ENCODE measurements around the gene CHRNA1.

GRCh38 chr2:174726212-174726611 lies 38.1 kb downstream of the CHRNA1 start:
- TF ChIP-seq CTCF (IDR thresholded peaks at IDR 0.05), result no peak
- no peak for TF ChIP-seq EP300 (IDR thresholded peaks at IDR 0.05)
- no peak for TF ChIP-seq POLR2A (IDR thresholded peaks at IDR 0.05)
- TF ChIP-seq POLR2AphosphoS5 (IDR thresholded peaks at IDR 0.05), result no peak
